NCI-H510A treated with DMSO at 0.1 percent for 48 hours (cell line): ENCODE measurements around the gene DEPDC5.

Experiments used
- DNase-seq: peaks from one replicate; lab custom pipeline; 2025; lab: John Stamatoyannopoulos, UW

The DEPDC5 gene

DNA sequence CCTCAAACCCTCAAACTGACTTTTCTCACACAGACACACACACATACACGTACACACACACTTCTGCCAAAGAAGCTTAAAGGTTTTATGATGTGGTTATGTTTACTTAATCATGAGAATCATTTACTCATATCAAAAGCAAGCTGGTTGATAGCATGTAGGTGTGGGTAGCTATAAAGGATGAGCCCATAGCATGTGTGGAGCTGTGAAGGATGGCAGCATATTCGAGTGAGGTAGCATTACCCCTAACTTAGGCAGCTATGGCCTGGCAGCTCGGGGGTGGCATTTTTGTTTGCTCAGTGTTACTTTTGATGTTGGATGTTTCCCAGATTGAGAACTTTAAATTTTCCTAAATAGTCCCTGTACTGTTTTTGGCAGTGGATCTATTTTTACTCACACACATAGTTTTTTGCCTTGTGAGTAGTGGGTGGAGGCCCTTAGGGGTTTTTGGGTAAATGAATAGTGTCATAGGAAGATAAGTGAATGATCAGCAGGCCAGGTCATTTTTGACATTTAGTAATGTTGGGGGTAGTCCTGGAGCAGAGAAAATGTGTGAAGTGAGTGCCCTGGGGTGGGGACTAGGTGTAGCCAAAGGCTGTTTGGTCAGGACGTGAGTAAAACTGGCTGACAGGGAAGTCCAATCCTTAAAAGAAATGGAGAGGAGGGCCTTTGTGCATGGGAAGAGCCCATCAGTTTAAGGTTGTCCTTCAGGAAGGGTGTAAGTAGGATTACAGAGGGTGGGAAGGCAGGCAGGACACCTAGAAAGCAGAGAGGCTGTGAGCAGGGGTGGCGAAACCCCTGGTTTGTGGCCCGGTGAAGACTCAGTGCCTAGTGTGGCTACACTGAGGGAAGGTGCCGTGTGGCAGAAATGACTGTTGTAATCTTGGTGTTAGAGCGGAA is 197.6 kb downstream of the DEPDC5 start:
- DNase-seq: no peak

DNA sequence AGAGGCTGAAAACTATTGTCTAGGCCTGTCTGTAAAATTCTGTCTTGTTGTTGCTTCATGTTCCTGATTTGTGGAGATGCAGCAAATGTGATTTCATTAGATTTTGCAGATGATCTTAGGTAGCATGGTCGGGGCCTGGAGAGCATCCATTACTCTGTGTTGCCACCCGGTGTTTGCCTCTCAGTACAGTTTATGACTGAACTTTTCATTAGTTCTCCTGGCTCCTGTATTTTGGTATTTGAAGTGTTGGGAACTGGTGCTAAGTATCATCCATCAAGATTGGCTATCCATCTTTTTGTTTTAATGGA is 198.2 kb downstream of the DEPDC5 start:
- DNase-seq: no peak

DNA sequence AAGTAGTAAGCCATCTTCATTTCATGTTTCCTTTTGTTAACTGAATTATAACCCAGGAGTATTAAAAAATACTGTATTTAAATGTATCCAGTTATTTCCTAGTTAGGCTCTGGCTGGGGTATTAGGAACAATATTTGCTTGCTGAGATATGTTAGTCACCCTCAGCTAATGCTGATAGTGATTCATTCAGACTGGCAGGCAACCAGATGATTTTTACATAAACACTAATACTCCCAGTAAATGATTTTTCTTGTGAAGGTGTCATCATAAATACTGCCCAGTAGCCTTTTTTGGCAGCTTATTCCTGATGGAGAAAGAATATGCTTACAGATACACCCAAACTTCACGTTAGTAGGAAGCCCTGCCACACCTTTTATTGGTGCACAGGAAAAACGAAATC is 198.7 kb downstream of the DEPDC5 start:
- DNase-seq: no peak

DNA sequence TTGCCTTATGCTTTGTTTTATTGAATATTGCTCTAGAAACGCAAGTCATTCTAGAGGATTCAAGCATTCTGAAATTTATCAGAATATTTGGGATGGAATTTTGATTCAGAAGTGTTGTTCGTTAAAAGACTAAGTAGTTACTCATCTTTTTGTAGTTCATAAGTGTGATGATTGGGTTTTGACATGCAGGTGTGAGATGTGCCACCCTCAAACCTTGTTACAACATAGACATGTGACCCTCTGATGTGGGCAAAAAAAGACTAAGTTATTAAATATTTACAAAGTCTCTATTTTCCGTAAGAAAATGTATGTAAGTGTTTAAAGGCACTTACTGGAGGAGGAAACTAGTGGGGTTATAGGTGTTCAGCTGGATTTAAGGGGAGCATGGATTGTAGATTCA is 199.4 kb downstream of the DEPDC5 start:
- DNase-seq: no peak

DNA sequence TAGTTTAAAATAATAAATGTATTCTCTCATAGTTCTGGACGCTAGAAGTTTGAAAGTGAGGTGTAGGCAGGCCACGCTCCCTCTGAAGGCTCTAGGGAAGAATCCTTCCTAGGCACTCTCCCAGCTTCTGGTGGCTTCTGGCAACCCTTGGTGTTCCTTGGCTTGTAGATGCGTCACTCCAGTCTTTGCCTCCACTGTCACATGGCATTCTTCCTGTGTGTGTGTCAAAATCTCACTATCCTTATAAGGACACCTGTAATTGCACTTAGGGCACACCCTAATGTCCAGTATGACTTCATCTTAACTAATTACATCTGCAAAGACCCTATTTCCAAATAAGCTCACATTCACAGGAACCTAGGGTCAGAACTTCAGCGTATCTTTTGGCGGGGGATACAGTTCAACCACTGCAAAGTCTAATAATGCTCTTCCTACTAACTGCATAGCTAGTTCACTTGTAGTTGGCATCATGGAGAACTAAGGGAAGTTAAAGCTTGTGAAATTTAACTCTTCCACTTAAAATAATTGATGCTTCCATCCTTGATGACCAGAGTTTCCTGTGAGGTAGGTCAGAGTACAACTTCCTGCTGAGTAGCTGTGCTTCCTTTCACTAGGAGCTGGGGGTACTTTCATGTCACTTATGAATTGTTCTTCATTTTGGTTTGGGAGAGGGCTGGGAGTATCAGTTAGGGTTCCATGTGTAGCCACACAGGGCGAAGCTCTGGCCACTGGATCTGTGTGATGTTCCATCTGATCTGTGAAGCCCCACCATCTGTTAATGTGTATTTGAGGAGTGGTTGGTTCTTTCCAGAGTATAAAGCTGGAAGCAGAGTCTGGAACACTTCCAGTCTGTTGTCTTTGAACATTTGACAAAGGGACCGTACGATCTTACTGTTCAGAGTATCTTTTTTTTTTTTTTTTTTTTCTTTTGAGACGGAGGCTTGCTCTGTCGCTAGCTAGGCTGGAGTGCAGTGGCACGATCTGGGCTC is 201.0 kb downstream of the DEPDC5 start:
- no peak for DNase-seq

GRCh38 chr22:31956360-31956759 is 202.5 kb downstream of the DEPDC5 start:
- no peak for DNase-seq
